ENCODE measurements around the gene PMPCB. TPM values are rescaled to one million over a fixed set of nuclear protein-coding genes. Genes with fewer than 3 reads are reported as not detected.
"Not testable (repeated sequence)": the region's sequence is repeated elsewhere in the genome, so short reads cannot be mapped to it uniquely, and the experiment has no call there.

Gene PMPCB
- polyA plus RNA-seq (ENCODE audit: insufficient read length in 4 of 4) = 100 to 1,000 TPM in 2 of 4 donors, 10 to 100 TPM in 2; 83.8 to 118 (median 102) TPM

DNA sequence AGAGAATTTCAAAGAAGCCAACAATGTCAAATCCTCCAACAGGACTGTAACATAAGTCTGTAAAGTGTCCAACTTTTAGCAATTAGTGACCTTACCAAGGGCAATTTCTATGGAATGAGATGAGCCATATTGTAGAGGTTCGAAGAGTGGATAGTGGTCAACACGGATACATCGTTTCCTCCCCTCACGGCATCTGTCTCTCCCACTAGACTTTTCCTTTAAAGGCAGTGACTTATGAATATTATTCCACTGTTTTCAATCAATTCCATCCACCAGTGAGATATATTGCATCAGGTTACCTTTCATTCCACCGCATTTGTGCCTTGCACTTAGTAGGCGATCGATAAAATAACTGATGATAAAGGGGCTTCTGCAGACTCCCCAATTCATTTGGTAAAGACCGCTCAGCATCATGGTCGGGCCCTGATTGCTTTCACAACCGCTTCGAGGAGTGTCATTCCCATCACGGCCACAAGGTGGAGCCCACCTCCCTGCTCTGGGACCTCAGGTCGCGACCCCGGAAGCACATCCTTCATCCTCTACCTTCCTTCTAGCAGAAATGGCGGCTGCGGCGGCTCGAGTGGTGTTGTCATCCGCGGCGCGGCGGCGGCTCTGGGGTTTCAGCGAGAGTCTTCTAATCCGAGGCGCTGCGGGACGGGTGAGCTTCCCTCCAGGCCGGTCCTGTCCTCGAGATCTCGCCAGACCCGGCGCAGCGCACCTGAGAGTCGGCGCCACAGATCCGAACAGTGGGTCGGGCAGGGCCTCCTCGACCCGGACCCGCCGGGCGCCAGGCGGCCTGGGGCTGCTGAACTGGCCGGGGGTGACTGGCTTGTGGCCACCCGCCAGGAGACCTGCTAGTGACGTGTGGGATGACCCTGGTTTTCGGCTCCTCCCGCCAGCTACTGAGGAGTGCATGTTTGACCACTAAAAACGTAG, at the start of gene PMPCB:
PMPCB (plus strand) TSS at position 535 of the 936 bp plus-strand sequence; CDS start at position 560, 25 bp downstream.
- DNase-seq (ENCODE audit: low read depth in 4 of 4, low spot score in 2 of 4) = peak; percentile 72 to 90 (median 78)

DNA sequence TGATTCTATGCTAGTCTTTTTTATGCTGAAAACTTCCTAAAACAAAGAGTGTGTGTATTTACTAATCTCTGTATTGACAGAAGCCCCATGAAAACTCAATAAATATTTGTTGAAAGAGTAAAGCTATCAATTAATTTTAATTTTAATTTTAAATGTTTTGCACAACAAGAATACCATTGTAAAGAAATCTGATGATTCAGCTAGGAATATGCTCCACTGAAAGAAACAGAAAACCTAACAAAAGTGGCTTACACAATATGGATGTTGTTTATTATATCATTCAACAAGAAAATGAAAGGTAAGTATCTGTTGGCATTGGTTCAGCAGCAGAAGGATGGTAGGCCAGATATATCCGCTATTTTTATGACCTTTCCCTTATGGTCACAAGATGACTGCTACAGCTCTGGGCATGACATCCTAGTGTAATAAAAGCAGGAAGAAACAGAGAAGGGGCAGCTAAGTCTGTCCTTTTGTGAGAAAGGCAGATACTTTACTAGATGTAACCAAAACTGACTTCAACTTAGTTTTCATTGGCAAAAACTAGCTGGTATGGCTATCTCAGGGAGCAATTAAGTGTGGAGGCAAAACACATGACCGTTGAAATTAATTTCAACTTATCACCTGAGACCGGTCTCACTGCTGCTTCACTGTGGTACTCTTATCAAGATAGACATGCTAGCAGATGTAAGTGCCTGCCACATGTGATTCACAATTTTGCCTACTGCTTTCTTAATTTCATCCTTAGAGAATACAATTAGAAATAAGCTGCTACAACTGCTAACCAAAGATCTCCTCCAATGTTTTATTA, 43.3 kb upstream of the PMPCB start:
- not testable (repeated sequence) for DNase-seq (ENCODE audit: low read depth in 4 of 4, low spot score in 2 of 4)

DNA sequence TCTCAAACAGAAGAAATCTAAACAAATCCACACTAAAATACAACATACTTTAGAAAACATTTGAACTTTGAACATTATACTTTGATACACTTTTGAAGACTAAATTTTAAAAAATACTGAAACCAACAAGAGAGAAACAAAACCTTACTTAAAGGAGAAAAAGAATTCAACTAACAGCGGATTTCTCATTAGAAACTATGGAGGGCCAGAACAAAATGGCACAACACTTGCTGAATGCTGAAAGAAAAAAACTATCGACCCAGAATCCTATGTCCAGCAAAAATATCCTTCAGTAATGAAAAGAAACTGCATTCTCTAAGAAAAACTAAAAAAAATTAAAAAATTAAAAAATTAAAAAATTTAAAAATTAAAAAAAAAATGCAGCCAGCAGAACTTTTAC, 33.2 kb upstream of the PMPCB start:
- DNase-seq (ENCODE audit: low read depth in 4 of 4, low spot score in 2 of 4) = not testable (repeated sequence)

- DNase-seq (ENCODE audit: low read depth in 4 of 4, low spot score in 2 of 4) = not testable (repeated sequence)
Observed at GRCh38 chr7:103266229-103266628, 31.0 kb upstream of the PMPCB start.

DNA sequence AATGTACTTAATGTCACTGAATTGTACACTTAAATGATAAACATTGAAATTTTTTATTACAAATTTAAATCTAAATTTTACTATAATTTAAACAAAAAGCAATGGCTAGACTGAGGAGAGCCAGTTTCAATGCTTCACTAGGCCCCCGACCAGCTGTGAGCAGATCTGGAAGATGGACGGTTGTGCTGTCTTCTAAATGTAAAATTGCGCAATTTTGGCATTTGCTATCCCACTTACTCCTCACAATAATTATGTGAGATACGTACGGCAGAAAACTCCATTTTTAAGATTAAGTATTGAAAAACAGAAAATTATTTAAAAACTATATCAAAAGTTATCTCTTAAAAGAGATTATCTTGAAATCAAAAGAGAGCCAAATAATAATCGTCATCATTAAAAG, 23.9 kb upstream of the PMPCB start:
- not testable (repeated sequence) for DNase-seq (ENCODE audit: low read depth in 4 of 4, low spot score in 2 of 4)

DNA sequence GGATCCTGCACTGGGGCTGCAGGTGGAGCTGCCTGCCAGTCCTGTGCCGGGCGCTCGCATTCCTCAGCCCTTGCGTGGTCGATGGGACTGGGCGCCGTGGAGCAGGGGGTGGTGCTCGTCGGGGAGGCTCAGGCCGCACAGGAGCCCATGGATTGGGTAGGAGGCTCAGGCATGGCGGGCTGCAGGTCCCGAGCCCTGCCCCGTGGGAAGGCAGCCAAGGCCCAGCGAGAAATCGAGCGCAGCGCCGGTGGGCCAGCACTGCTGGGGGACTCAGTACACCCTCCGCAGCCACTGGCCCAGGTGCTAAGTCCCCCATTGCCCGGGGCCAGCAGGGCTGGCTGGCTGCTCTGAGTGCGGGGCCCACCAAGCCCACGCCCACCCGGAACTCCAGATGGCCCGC, 22.4 kb upstream of the PMPCB start:
- not testable (repeated sequence) for DNase-seq (ENCODE audit: low read depth in 4 of 4, low spot score in 2 of 4)

GRCh38 chr7:103278195-103278594, 19.0 kb upstream of the PMPCB start:
- not testable (repeated sequence) for DNase-seq (ENCODE audit: low read depth in 4 of 4, low spot score in 2 of 4)

GRCh38 chr7:103279636-103279962, 17.6 kb upstream of the PMPCB start:
- DNase-seq (ENCODE audit: low read depth in 4 of 4, low spot score in 2 of 4) = peak in 1 of 4 donors; percentile 3

GRCh38 chr7:103279963-103280802, 17.1 kb upstream of the PMPCB start:
- peak in 2 of 4 donors; percentile 41 to 49 for DNase-seq (ENCODE audit: low read depth in 4 of 4, low spot score in 2 of 4)

DNA sequence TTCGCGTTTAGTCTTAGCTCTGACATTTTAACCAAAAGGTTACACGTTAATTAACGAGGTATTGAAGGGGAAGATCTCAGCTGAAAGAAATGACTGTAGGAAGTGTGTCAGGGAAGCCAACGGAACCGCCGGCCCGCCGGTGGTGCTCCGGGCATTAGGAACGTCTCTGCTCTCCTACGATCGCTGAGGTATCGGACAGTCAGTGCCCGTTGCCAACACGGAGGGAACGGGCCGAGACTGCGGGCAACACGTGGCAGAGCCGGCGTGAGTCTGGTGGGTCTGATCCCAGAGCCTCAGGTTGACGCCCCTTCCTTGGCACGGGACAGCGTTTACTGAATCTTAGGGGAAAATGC, 16.5 kb upstream of the PMPCB start:
- DNase-seq (ENCODE audit: low read depth in 4 of 4, low spot score in 2 of 4) = peak in 1 of 4 donors; percentile 0

DNA sequence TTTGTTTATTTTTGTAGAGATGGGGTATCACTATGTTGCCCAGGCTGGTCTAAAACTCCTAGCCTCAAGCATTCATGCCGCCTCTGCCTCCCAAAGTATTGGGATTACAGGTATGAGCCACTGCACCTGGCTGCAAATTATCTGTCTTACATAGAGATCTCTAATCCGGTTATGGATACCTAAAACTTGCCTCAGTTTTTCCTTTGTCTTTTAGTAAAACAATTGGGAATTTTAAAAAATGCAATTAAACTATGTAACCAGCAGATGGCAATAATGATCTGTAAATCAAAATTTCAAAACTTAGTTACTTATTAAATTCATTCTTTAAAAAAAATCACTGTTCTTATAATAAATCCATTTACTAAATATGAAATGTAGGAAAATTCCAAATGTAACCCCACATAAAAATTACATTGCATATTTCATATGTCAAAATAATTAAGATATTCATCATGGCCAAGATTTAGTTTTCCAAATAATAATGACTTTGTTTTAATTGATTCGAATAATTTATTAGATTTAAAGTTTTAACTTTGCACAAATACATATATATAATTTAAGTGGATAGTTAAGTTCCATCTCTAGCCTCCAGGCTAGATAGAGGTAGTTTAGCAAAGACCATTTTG, 14.3 kb upstream of the PMPCB start:
- DNase-seq (ENCODE audit: low read depth in 4 of 4, low spot score in 2 of 4) = not testable (repeated sequence)

- DNase-seq (ENCODE audit: low read depth in 4 of 4, low spot score in 2 of 4) = no peak
Observed at GRCh38 chr7:103292122-103292521, 5.1 kb upstream of the PMPCB start.

- DNase-seq (ENCODE audit: low read depth in 4 of 4, low spot score in 2 of 4) = no peak
Observed at GRCh38 chr7:103293526-103293925, 3.7 kb upstream of the PMPCB start.

GRCh38 chr7:103297837-103298179, 573 bp downstream of the PMPCB start:
- DNase-seq (ENCODE audit: low read depth in 4 of 4, low spot score in 2 of 4) = peak in 1 of 4 donors; percentile 2

- DNase-seq (ENCODE audit: low read depth in 4 of 4, low spot score in 2 of 4) = no peak
Observed at GRCh38 chr7:103299660-103300059, 2.4 kb downstream of the PMPCB start.

DNA sequence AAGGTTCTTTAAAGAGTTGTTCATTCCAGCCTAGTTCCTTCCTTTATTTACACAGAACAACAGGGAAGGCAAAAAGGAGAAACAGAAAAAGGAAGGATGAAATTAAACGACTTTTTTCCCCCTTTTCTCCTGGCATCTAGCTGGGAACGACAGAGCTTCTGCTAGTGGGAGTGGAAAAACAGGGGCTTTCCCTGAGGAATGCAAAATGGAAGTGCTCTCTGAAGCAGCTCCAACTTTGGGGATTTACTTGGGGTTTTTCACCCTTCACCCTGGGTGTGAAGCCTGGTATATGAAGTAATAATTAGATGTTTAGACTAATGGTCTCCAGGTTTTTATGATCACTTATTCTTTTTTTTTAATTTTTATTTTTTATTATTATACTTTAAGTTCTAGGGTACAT, 4.2 kb downstream of the PMPCB start:
- no peak for DNase-seq (ENCODE audit: low read depth in 4 of 4, low spot score in 2 of 4)

DNA sequence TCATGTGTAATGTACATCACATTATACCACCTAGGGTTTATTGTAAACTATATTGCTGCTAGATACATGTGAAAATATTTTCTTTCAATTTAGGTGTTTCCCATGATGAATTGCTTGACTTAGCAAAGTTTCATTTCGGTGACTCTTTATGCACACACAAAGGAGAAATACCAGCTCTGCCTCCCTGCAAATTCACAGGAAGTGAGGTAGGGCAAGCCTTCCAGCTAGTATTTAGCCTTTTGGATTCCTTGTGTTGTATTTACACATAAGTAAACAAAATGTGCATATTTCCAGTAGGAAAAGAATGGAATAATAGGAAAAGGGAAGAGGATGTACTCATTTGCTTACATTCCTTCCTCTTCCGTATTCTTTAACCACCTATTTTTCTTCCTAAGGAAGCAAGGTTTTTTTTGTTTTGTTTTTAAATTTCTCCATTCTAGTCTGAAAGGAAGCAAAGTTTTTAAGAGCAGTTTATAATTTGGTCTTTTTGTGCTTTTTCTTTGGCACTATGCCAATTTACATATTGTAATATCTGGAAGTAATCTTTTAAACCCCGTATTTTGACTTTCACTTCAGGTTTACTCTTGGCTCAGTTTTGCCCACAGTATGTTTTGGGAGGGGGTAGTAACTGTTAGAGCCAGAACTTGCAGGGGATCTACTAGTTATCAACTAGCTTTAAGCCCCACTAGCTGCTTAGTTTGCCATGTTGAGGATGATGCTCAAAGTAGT, 10.4 kb downstream of the PMPCB start:
- DNase-seq (ENCODE audit: low read depth in 4 of 4, low spot score in 2 of 4) = no peak

- DNase-seq (ENCODE audit: low read depth in 4 of 4, low spot score in 2 of 4) = no peak
Observed at GRCh38 chr7:103314852-103315251, 17.6 kb downstream of the PMPCB start.

DNA sequence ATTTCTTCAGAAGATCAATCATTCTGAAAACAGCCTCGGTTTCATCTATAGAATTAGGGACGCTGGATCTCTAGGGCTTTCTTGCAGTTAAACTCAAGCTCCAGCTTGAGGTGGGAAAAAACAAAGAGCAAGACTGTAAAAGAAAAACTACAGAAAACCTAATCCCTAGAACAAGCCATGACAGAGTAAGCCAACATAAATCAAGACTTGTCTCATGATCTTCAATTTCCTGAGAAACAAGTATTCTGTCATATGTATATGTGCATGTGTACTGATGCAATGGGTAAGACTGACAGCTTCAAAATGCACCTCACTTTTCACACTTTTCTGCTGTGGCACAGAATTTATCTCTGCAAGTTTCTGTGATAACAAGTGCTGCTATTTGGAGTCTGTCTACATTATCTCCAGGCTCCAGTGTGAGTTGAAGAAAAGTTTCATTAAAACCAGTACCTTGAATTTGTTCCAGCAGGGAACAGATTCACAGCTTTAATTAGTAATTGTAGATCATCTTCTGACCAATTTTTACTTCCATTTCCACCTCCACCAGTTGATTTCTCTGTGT, 19.2 kb downstream of the PMPCB start:
- no peak for DNase-seq (ENCODE audit: low read depth in 4 of 4, low spot score in 2 of 4)
